IPS DF 6.9 (cell line): Measurements from ENCODE around the gene BAMBI.

Source experiments
- DNase-seq: peaks from one replicate; pipeline ENCODE4 v3.0.0-alpha.2; 2013; ENCODE audit warnings: low read depth, low spot score
- H3K27ac ChIP-seq: one replicate; pipeline ENCODE4 v1.5.1; 2013; ENCODE audit warnings: low read length, control low read depth
- H3K27me3 ChIP-seq: 2 replicates; pipeline ENCODE4 v1.6.1; 2013; ENCODE audit warnings: mild to moderate bottlenecking, low read length; ENCODE audit not compliant: control insufficient read depth, insufficient read depth
- H3K36me3 ChIP-seq: 2 replicates; pipeline ENCODE4 v1.6.1; 2013; ENCODE audit warnings: low read length; ENCODE audit not compliant: control insufficient read depth, insufficient read depth
- H3K4me1 ChIP-seq: 2 replicates; pipeline ENCODE4 v1.6.1; 2013; ENCODE audit warnings: low read length; ENCODE audit not compliant: control insufficient read depth, insufficient read depth
- H3K4me3 ChIP-seq: 2 replicates; pipeline ENCODE4 v1.5.1; 2013; ENCODE audit warnings: mild to moderate bottlenecking, low read length
- H3K9me3 ChIP-seq: 2 replicates; pipeline ENCODE4 v1.6.1; 2013; ENCODE audit warnings: low read length, inconsistent platforms; ENCODE audit not compliant: control insufficient read depth, insufficient read depth
- WGBS: extraction: QIAGEN DNeasy Blood & Tissue Kit; methylation state at CpG from one replicate; pipeline ENCODE4 v1.1.7; 2013; ENCODE audit warnings: mixed read lengths, missing lambda C conversion rate; ENCODE audit not compliant: insufficient read length, insufficient coverage; 5-methylcytosine and 5-hydroxymethylcytosine counted together

BAMBI gene

DNA sequence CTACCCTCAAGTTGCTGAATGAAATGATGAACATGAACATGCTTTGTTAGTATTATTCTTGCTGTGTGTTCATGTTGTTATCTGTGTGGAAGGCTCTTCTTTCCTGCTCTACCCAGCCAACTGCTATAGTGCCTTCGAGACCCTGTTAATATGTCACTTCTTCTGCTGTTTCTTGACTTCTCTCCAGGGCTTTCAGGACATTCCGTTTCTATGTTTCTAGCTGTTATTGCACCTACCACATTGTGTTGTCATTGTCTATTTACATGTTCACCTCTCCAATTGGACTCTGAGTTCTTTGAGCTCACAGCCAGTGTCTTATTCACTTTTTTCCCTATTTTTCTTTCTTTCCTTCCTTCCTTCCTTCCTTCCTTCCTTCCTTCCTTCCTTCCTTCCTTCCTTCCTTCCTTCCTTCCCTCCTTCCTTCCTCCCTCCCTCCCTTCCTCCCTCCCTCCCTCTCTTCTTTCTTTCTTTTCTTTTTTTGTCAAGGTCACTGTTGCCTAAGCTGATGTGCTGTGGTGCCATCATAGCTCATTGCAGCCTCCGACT lies 40.4 kb downstream of the BAMBI start:
- WGBS, result no CpG with 5 or more reads among the region's 3 CpGs
- H3K4me1 ChIP-seq, result no peaks in the 10 kb centered on the region

DNA sequence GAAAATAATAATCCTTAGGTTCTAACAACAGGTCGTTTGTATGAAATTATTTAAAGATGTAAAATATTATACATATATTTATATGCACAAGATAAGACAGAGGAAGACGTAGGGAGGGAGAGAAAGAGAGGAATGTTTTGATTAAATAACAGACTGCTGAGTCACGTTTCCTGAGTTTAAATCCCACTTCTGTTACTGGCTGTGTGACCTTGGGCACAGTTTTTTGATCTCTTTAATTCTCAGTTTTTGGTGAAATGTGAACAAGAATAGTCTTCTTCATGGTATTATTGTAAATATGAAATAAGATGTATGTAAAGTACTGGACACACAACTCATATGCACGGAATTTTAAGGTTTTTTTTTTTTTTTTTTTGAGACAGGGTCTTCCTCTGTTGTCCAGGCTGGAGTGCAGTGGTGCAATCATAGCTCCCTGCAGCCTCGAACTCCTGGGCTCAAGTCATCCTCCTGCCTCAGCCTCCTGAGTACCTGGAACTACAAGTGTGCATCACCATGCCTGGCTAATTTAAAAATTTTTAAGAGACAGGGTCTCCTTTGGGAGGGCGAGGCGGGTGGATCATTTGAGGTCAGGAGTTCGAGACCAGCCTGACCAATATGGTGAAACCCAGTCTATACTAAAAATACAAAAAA lies 42.6 kb downstream of the BAMBI start:
- Histone ChIP-seq H3K36me3 (no peaks in the 10 kb centered on the region), H3K9me3 (no peaks in the 10 kb centered on the region), H3K27me3 (no peaks in the 10 kb centered on the region), H3K4me1 (no peaks in the 10 kb centered on the region), H3K4me3 (no peak overlapping the region), H3K27ac (no peak overlapping the region)
- no peak for DNase-seq
- WGBS, result no CpG with 5 or more reads among the region's 8 CpGs

More for the DNA sequence above, 40.4 kb downstream of the BAMBI start:
- DNase-seq, result no peak
- no peak overlapping the region for H3K4me3 ChIP-seq
- no peaks in the 10 kb centered on the region for H3K27me3 ChIP-seq
- no peak overlapping the region for H3K27ac ChIP-seq
- no peaks in the 10 kb centered on the region for H3K9me3 ChIP-seq
- H3K36me3 ChIP-seq, result no peaks in the 10 kb centered on the region

DNA sequence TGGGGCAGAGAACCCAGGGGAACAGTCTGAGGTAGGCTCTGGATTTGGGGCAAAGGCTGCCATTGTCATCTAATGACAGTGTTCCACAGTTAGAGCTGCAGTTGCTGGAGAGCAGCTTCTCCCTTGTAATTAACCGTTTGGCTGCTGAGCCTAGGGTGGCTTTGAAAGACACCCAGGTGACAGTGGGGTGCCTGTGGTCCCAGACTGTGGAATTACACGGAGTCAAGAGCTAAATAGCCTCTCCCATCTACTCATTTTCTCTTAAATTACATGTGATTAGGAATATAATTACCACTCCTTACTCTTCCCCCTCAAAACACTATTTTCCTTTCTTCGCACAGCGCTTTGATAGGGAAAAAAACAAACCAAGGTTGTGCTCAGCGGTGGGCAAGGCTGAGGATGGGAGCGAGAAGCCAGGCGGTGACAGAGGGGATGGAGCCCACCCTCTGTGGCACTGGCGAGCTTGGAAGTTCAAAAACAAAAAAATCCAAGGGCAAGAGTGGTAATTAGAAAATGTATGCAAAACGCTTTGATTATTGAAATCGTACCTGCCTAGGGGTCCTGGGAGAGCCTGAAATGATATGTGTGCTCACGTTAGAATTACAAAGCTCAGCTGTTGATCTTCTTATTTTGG lies 44.1 kb downstream of the BAMBI start:
- DNase-seq, result no peak
- H3K27ac ChIP-seq, result no peak overlapping the region

DNA sequence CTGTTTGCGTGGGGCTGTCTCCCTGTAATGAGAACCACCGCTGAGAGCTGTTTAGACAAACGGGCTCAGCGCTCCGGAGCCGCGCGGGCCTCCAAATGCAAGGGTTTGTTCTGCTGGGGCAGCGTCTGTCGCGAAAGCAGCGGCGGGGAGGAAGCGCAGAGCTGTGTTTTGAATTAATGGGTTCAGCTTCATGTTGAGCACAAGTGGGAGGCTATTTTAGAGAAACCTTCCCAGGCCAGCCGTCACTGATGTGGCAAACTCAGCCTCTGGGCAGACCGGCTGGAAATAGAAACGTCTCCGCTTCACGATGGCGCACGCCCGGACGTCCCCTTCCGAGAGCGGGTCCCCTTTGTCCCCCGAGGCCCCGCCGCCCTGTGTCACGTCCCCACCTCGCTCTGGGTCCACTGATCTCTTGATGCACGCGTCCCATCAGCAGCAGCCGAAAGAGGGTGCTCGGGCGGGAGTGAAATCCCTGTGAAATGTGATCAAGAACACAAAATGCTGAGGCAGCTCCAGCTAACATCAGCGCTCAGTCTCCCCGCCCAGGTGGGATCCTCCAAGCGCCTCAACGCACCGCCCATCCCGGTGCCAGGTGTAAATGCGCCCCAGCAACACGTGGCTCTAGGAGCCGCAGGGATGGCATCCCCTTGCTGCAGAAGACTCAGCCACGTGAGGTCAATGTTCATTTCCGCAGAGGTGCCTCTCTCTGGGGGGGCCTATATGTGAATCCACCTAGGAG lies 44.9 kb downstream of the BAMBI start:
- no peaks in the 10 kb centered on the region for H3K36me3 ChIP-seq
- no peak for DNase-seq
- H3K4me3 ChIP-seq, result peak overlapping the region; percentile 47; the same call in 1 of the 2 replicates
- H3K9me3 ChIP-seq, result no peaks in the 10 kb centered on the region
- H3K27me3 ChIP-seq, result no peaks in the 10 kb centered on the region
- no peaks in the 10 kb centered on the region for H3K4me1 ChIP-seq
- no peak overlapping the region for H3K27ac ChIP-seq
- no CpG with 5 or more reads among the region's 46 CpGs for WGBS

More for the DNA sequence above, 44.1 kb downstream of the BAMBI start:
- no peaks in the 10 kb centered on the region for H3K4me1 ChIP-seq
- H3K4me3 ChIP-seq, result peak overlapping the region; percentile 9; the same call in 1 of the 2 replicates
- no peaks in the 10 kb centered on the region for H3K36me3 ChIP-seq
- H3K9me3 ChIP-seq, result no peaks in the 10 kb centered on the region
- H3K27me3 ChIP-seq, result no peaks in the 10 kb centered on the region
- WGBS, result no CpG with 5 or more reads among the region's 11 CpGs

DNA sequence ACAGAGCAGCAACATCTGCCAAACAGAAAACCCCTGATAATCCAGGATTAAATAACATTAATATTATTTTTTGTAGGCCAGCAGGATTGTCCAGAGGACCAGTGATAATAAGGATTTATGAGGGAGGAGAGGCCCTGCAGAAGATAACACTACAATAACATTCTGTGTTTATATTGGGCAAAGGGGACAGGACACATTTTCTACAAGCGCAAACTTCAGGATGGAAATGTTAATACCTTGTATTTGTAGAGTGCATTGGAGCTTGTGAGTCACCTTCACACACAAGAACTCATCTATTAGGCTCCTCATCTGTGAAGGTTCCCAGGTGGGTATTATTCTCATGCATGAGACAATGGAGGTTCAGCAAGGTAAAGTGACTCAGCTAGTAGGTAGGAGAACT lies 51.0 kb downstream of the BAMBI start:
- Histone ChIP-seq H3K36me3 (no peaks in the 10 kb centered on the region), H3K9me3 (no peaks in the 10 kb centered on the region), H3K27ac (no peak overlapping the region), H3K27me3 (no peaks in the 10 kb centered on the region), H3K4me1 (no peaks in the 10 kb centered on the region), H3K4me3 (no peak overlapping the region)
- DNase-seq, result no peak
- WGBS, result no CpG with 5 or more reads among the region's 1 CpG

DNA sequence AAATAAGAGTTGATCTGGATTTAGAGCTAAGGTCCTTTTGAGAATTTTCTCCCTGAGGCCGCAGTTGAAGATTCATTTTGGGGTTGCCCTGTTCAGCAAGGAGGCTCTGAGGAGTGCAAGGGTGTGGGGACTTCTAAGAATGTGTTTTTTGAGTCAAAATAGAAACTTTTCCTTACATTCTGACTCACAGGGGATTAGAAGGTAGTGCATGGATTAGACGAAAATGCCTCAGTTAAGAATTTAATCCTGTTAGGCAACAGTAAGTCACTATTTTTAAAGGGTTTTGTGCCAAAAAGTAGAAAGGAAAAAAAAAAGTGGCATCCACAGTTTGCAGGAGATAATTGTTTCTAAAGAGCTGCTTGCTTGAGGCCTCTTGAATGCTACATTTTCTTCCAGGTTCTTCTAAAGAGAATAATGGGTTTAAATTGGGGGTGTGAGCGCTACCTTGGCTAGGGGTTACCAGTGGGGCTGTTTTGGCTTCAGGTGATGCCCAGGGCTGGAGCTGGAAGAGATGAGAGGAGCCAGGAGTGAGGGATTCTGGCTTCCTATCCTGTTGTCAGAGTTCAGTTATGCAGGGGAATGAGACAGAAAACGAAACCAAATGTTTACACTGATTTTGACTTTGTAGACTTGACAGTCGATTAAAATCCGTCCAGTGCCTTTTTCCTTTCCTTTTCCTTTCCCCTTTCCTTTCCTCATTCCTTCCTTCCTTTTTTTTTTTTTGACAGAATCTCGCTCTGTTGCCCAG lies 52.9 kb downstream of the BAMBI start:
- Histone ChIP-seq H3K27me3 (no peaks in the 10 kb centered on the region), H3K27ac (no peak overlapping the region), H3K9me3 (no peaks in the 10 kb centered on the region), H3K4me1 (no peaks in the 10 kb centered on the region), H3K4me3 (no peak overlapping the region), H3K36me3 (no peaks in the 10 kb centered on the region)
- no CpG with 5 or more reads among the region's 7 CpGs for WGBS
- DNase-seq, result no peak

DNA sequence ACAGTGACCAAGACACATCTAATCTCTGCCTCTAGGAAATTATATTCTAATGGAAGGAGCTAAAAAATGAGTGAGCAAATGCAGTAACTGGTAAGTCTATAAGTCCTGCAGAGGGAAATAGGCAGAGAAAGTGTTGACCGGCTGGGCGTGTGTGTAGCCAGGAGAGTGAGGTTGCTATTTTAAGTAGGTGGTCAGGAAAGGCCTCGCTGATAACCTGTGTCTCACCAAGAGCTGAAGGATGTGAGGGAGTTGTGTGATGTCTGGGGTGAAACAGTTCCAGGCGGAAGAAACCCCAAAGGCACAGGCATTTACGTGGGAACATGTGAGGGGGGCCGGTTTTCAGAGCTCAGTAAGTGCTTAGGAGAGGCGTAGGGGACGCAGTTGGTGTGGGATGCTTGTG lies 54.8 kb downstream of the BAMBI start:
- no CpG with 5 or more reads among the region's 8 CpGs for WGBS
- Histone ChIP-seq H3K36me3 (no peaks in the 10 kb centered on the region), H3K4me1 (no peaks in the 10 kb centered on the region), H3K27ac (no peak overlapping the region), H3K4me3 (no peak overlapping the region), H3K9me3 (no peaks in the 10 kb centered on the region), H3K27me3 (no peaks in the 10 kb centered on the region)
- no peak for DNase-seq
